ENCODE data around the gene MAML2. TPM values are rescaled to one million over a fixed set of nuclear protein-coding genes. Genes with fewer than 3 reads are reported as not detected.
"Not testable (repeated sequence)": the region's sequence is repeated elsewhere in the genome, so short reads cannot be mapped to it uniquely, and the experiment has no call there.

Gene MAML2
- total RNA-seq, 1 experiment from 2014 or later: 2.9 TPM

- Histone ChIP-seq H3K9me3 (ENCODE audit: control insufficient read depth, insufficient read depth, low read depth, low read length) (no peaks in the 10 kb centered on the region), H3K4me3 (ENCODE audit: low read depth in 2 of 2, low read length in 2 of 2) (no peak overlapping the region), H3K27me3 (ENCODE audit: control insufficient read depth, insufficient read depth, low read length) (no peaks in the 10 kb centered on the region), H3K4me1 (ENCODE audit: control insufficient read depth, insufficient read depth, low read length) (no peaks in the 10 kb centered on the region), H3K27ac (ENCODE audit: low read length) (no peak overlapping the region), H3K36me3 (ENCODE audit: control insufficient read depth, insufficient read depth, low read length) (no peaks in the 10 kb centered on the region)
- in situ Hi-C loops (cut with HindIII; ENCODE audit: low pct_unique_long_range_greater_than_20kb, low sequenced_read_pairs): no loop called here
- DNase-seq (ENCODE audit: low read depth, low spot score): no peak
- no TSS peak for BruUV-seq (replicated peaks)
- POLR2A ChIA-PET: no interaction called here
- TF ChIP-seq SIN3A (IDR thresholded peaks at IDR 0.05; ENCODE audit: borderline replicate concordance, insufficient read depth, low read depth, low read length) (no peak), POLR2AphosphoS5 (IDR thresholded peaks at IDR 0.05; ENCODE audit: low read depth, low read length) (no peak), TCF7L2 (IDR thresholded peaks at IDR 0.05; ENCODE audit: low read depth, low read length) (no peak), CTCF (IDR thresholded peaks at IDR 0.05) (no peak), REST (IDR thresholded peaks at IDR 0.05; ENCODE audit: insufficient read depth in 1 of 2, low read depth in 2 of 2, low read length in 1 of 2) (no peak)
- no peak for ATAC-seq
- CTCF ChIA-PET: no interaction called here
- intact Hi-C loops (cut with micrococcal nuclease; ENCODE audit: unreplicated experiment): no loop called here
Measured at GRCh38 chr11:96288915-96289314, 54.1 kb downstream of the MAML2 start.

- no TSS peak for BruUV-seq (replicated peaks)
- POLR2A ChIA-PET: interaction anchor here (0.6 kb wide), 1 partner anchor 182 kb away, joined by 8 read pairs; no protein-coding TSS in a partner anchor
- H3K36me3 ChIP-seq (ENCODE audit: control insufficient read depth, insufficient read depth, low read length): no peaks in the 10 kb centered on the region
- intact Hi-C loops (cut with micrococcal nuclease; ENCODE audit: unreplicated experiment) (no loop called here), in situ Hi-C loops (cut with HindIII; ENCODE audit: low pct_unique_long_range_greater_than_20kb, low sequenced_read_pairs) (no loop called here)
- no peaks in the 10 kb centered on the region for H3K27me3 ChIP-seq (ENCODE audit: control insufficient read depth, insufficient read depth, low read length)
- H3K4me3 ChIP-seq (ENCODE audit: low read depth in 2 of 2, low read length in 2 of 2): no peak overlapping the region
- no peaks in the 10 kb centered on the region for H3K9me3 ChIP-seq (ENCODE audit: control insufficient read depth, insufficient read depth, low read depth, low read length)
- no peaks in the 10 kb centered on the region for H3K4me1 ChIP-seq (ENCODE audit: control insufficient read depth, insufficient read depth, low read length)
- CTCF ChIA-PET: interaction anchor here (0.5 kb wide), 1 partner anchor 56 kb away, joined by 8 read pairs; no protein-coding TSS in a partner anchor
- no peak overlapping the region for H3K27ac ChIP-seq (ENCODE audit: low read length)
- no peak for DNase-seq (ENCODE audit: low read depth, low spot score)
- no peak for TF ChIP-seq POLR2AphosphoS5 (IDR thresholded peaks at IDR 0.05; ENCODE audit: low read depth, low read length)
- TF ChIP-seq CTCF (IDR thresholded peaks at IDR 0.05): no peak
- TF ChIP-seq SIN3A (IDR thresholded peaks at IDR 0.05; ENCODE audit: borderline replicate concordance, insufficient read depth, low read depth, low read length): no peak
- no peak for TF ChIP-seq REST (IDR thresholded peaks at IDR 0.05; ENCODE audit: insufficient read depth in 1 of 2, low read depth in 2 of 2, low read length in 1 of 2)
- no peak for TF ChIP-seq TCF7L2 (IDR thresholded peaks at IDR 0.05; ENCODE audit: low read depth, low read length)
- ATAC-seq: no peak
Measured at GRCh38 chr11:96287822-96288439, 55.1 kb downstream of the MAML2 start.

GRCh38 chr11:96285985-96286384 is 57.0 kb downstream of the MAML2 start:
- H3K27me3 ChIP-seq (ENCODE audit: control insufficient read depth, insufficient read depth, low read length); POLR2A ChIA-PET; in situ Hi-C loops (cut with HindIII; ENCODE audit: low pct_unique_long_range_greater_than_20kb, low sequenced_read_pairs); DNase-seq (ENCODE audit: low read depth, low spot score); H3K4me3 ChIP-seq (ENCODE audit: low read depth in 2 of 2, low read length in 2 of 2); H3K9me3 ChIP-seq (ENCODE audit: control insufficient read depth, insufficient read depth, low read depth, low read length); ATAC-seq; H3K4me1 ChIP-seq (ENCODE audit: control insufficient read depth, insufficient read depth, low read length); BruUV-seq (replicated peaks); H3K27ac ChIP-seq (ENCODE audit: low read length); CTCF ChIA-PET; H3K36me3 ChIP-seq (ENCODE audit: control insufficient read depth, insufficient read depth, low read length); intact Hi-C loops (cut with micrococcal nuclease; ENCODE audit: unreplicated experiment): not testable (repeated sequence)

Data from Panc1 (cell line).